ENCODE measurements around the gene SNRPA. TPM values are rescaled to one million over a fixed set of nuclear protein-coding genes. Genes with fewer than 3 reads are reported as not detected.
"Not testable (repeated sequence)": the region's sequence is repeated elsewhere in the genome, so short reads cannot be mapped to it uniquely, and the experiment has no call there.

The SNRPA gene
- polyA plus RNA-seq, 12 donors: 50.0 to 117 (median 66.6) TPM; not detected in 1

GRCh38 chr19:40771101-40771862 lies 20.3 kb downstream of the SNRPA start:
- not testable (repeated sequence) for DNase-seq

DNA sequence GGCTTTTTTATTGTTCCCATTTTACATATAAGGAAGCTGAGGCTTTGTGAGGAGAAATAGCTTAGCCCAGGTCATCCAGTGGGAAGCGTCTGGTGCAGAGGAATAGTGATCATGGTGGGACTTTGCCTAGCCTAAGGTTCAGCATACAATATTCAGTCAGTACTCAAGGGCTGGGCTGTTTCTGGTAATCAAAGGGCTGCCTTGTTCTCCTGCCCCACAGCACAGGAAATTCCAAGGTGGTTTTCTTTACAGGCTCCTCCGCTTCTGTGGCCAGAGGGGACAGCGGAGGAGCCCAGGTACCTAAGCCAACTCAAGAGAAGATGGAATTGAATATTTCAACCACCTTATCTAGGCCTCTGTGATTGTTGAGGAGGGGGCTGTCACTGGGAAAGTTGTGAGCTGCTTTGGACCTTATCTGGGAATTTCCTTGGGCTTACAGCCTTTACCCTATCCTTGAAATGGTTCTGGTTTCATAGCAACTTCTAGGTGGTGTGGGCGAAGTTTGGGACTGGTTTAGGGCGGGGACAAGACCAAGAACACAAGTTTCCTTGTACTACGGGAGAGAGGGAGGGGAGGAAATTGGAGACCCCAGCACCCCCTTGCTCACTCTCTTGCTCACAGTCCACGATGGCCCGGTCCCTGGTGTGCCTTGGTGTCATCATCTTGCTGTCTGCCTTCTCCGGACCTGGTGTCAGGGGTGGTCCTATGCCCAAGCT lies 24.1 kb downstream of the SNRPA start, which contains the start of gene MIA:
Gene MIA, plus strand, starts transcription at position 606 of the 716 bp plus-strand sequence. Its CDS starts 22 bp downstream, at position 628.
- no peak for DNase-seq

- DNase-seq: no peak
Observed at GRCh38 chr19:40775632-40776022, 24.6 kb downstream of the SNRPA start.

DNA sequence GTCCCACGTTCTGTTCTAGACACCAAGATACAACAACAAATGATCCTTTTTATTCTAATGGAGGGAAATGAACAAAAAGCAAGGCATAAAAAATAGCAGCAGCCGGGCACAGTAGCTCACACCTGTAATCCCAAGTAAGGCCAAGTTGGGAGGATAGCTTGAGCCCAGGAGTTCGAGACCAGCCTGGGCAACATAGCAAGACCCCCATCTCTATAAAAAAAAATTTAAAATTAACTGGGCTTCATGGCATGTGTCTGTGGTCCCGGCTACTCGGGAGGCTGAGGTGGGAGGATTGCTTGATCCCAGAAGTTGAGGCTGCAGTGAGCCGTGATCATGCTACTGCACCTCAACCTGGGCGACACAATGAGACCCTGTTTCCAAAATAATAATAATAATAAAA lies 25.4 kb downstream of the SNRPA start:
- no peak for DNase-seq

GRCh38 chr19:40776932-40777644 lies 26.1 kb downstream of the SNRPA start:
- DNase-seq: peak; percentile 95

- DNase-seq: no peak
Observed at GRCh38 chr19:40777645-40777936, 26.6 kb downstream of the SNRPA start.

DNA sequence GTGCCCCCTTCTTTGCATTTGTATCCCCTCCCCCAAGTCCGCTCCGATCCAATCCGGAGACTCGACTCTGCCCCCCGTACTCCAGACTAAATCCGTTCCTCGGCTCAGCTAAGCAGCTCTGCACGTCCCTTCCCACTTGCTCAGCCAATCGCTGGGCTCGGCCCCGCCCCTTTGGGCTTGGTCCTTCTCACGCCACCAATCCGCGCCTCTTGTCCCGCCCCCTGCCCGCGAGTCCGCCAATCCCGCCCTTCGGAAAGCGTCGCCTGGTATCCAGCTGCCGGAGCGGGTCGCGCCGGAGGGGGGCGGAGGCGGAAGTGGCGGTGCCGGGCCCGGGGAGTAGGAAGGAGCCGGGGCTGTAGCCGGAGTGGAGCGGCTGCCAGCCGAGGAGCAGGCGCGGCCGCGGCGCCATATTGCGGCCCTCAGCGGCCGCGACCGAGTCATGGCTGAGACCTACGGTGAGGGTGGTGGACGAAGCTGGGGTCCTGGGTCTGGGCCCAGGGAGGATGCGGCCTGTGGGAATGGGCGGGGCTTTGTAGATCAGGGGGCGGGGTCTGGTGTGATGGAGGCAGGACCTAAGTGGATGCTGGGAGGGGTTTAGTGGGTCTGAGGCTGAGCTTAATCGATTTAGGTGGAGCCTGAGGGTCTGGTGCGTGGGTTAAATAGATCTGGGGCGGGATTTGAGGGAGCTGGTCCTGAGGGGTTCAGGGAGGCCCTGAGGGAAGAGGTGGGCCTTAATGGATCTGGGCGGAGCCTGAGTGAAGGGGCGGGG lies 27.1 kb downstream of the SNRPA start, which contains the start of gene RAB4B:
Gene RAB4B, plus strand, starts transcription at position 311 of the 769 bp plus-strand sequence. Its CDS starts 129 bp downstream, at position 440.
- peak; percentile 100 for DNase-seq

GRCh38 chr19:40778706-40779284 lies 27.8 kb downstream of the SNRPA start:
- no peak for DNase-seq

DNA sequence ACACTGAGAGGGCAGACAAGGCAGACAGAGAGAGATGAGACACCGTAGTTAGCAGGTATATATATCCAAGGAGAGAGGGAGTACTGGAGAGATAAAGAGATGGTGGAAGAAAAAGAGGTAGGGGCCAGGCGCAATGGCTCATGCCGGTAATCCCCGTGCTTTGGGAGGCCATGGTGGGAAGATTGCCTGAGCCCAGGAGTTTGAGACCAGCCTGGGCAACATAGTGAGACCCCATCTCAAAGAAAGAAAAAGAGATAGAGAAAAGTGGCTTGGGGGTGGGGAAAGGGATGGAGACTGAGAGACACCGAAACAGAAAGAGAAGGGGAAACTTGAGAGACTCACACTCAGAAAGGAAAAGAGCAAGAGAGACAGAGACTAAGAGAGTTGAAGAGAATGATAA lies 29.6 kb downstream of the SNRPA start:
- no peak for DNase-seq

DNA sequence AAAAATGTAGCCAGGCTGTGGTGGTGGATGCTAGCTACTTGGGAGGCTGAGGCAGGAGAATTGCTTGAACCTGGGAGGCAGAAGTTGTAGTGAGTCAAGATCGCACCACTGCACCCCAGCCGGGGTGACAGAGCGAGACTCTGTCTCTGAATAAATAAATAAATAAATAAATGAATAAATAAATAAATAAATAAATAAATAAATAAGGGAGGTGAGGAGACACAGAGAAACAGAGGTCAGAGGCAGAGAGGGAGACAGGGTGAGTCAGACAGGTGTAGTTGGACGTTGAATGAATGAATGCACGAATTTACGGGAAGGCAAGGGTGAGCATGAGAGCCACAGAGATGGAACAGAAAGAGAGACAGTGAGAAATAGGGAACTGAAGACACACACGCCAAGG lies 30.1 kb downstream of the SNRPA start:
- DNase-seq: no peak

DNA sequence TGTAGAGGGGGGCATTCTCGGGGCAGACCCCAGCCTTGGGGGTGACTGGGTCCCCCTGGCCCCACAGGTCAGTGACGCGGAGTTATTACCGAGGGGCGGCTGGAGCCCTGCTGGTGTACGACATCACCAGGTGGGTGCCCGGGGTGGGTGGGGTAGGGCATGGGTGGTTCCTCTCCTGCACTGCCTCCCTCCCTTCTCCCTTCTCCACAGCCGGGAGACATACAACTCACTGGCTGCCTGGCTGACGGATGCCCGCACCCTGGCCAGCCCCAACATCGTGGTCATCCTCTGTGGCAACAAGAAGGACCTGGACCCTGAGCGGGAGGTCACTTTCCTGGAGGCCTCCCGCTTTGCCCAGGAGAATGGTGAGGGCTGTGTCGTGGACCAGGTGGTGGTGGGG lies 32.7 kb downstream of the SNRPA start:
- no peak for DNase-seq

GRCh38 chr19:40784146-40784545 lies 33.1 kb downstream of the SNRPA start:
- DNase-seq: not testable (repeated sequence)

DNA sequence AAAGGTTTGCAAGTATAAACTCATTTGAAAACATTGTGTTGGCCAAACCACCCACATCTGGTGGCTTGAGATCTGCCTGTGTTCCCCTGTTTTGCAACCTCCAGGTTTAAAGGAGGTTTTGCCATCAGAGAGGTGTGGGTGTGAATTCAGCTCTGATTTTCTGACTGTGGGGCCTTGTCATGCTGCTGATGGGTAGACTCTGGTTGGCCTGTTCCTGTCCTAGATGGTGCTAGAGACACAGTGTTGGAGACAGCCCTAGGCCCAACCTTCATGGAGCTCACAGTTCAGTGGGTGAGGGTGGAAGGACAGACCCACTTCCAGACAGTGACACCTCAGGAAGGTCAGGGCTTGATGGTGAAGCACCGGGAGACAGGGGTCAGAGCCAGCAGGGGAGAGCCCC lies 34.5 kb downstream of the SNRPA start:
- DNase-seq: no peak

GRCh38 chr19:40786060-40787037 lies 35.3 kb downstream of the SNRPA start:
- no peak for DNase-seq

- no peak for DNase-seq
Observed at GRCh38 chr19:40791349-40791748, 40.3 kb downstream of the SNRPA start.

DNA sequence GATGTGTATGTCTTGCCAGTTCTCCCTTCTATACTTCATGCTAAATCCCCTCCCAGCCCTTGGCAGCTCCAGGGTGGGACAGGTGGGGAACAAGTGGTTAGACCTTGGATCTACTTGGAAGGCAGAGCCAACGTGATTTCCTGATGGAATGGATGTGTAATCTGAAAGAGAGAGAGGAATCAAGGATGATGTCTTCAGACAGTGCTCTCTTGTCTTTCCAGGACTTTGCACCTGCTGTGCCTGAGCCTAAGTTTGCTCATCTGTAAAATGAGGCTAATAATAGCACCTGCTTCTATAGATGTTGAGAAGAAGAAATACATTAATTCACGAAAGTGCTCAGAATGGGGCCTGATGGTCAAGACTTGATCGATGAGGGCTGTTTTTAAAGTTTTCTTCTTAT lies 41.0 kb downstream of the SNRPA start:
- DNase-seq: no peak

DNA sequence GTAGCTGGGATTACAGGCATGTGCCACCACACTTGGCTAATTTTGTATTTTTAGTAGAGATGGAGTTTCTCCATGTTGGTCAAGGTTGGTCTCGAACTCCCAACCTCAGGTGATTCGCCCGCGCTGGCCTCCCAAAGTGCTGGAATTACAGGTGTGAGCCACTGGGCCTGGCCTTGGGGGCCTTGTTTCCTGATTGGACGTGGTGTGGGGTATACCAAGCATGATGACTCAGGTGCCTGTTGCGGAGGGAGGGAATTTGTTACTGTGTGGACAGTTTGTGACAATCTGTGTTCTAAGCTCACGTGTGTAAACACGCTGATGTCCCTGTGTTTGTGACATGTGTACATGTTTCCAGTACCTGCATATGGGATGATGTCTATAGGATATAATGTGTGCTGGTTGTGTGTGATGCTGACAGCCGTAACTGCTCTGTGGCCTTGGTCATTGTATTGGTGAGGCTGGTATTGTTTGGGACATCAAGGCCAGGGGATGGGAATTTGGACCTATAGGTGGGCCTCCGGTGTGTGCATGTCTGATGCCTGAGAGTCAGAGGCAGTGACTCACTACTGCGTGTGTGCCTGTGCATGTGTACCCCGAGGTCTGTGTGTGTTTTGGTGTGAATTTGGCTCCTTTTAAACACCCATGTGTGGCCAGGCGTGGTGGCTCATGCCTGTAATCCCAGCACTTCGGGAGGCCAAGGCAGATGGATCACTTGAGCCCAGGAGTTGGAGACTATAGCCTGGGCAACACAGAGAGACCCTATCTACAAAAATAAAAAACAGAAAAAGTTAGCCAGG lies 46.4 kb downstream of the SNRPA start:
- no peak for DNase-seq

DNA sequence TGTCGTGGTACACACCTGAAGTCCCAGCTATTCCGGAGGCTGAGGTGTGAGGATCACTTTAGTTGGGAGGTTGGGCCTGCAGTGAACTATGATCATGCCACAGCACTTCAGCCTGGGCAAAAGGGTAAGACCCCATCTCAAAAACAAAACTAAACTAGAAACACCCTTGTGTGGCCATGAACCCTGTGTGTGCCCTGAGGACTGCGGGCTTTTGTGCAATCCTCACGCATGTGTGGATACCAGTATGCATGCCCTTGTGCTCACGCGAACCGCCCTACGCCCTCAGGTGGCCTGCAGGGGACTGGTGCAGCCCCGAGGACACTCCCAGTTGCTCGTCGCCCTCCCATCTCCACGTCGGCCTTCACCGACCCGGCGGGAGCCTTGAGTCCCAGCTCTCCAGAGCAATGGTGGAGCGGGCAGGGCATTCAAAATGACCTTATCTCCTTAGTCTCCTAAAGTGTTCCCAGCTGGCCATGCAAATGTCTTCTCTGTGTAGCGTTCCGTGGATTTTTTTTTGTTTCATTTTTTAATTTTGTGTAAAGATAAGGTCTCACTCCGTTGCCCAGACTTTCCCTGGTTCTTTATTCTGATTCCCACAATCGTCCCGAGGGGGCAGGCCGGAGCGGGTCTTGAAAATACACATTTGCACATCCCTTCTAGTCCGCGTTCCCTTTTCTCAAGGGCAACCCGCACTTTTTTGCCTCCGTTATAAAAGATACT lies 47.1 kb downstream of the SNRPA start:
- no peak for DNase-seq

Measured in muscle of arm (tissue), 12 donors.